Right lobe of liver (tissue), 6 donors: Measurements from ENCODE around the gene WDR83. TPM values are rescaled to one million over a fixed set of nuclear protein-coding genes. Genes with fewer than 3 reads are reported as not detected.
A peak's percentile ranks its signal among the peaks of the same experiment; 100 is the strongest.

Experiments
- ATAC-seq, 4 donors: fragments of 200-7000 bp; cut with Tn5 transposase; one replicate each; pipeline ENCODE4 v1.9.1; 2020; ENCODE audit warnings: mild to moderate bottlenecking in 4 of 4, moderate library complexity in 4 of 4
- DNase-seq, 3 donors: peaks; one replicate each; pipeline ENCODE4 v3.0.0-alpha.2; 2020
- H3K27ac ChIP-seq, 3 donors: fragments of 200-600 bp; one replicate each; pipeline ENCODE4 v1.8.0; 2022
- H3K27me3 ChIP-seq, 2 donors: fragments of 200-600 bp; one replicate each; pipeline ENCODE4 v1.8.0; 2022
- H3K36me3 ChIP-seq, 4 donors: fragments of 200-600 bp; sonication (generic) in 1 of 4; one replicate each; pipeline versions ENCODE4 v1.5.1 to v1.8.0; 2017 to 2022; ENCODE audit warnings: control low read depth in 1 of 4
- H3K4me1 ChIP-seq, 4 donors: fragments of 200-600 bp; sonication (generic) in 1 of 4; one replicate each; pipeline versions ENCODE4 v1.5.1 to v1.8.0; 2017 to 2022; ENCODE audit warnings: control low read depth in 1 of 4
- H3K4me3 ChIP-seq, 3 donors: fragments of 200-600 bp; one replicate each; pipeline ENCODE4 v1.8.0; 2022
- H3K9me3 ChIP-seq, 4 donors: fragments of 200-600 bp; sonication (generic) in 1 of 4; one replicate each; pipeline versions ENCODE4 v1.5.1 to v1.8.0; 2017 to 2022; ENCODE audit warnings: control low read depth in 1 of 4
- CTCF ChIP-seq, 4 donors: fragments of 200-600 bp in 3 of 4; fragments of 450-650 bp in 1 of 4; IDR thresholded peaks; one replicate each; pipeline versions ENCODE4 v1.5.1 to v1.8.0; 2016 to 2022; ENCODE audit warnings: antibody characterized with exemption in 4 of 4, mild to moderate bottlenecking in 2 of 4
- POLR2A ChIP-seq: fragments of 450-650 bp; IDR thresholded peaks from one replicate; pipeline ENCODE4 v1.6.1; 2017; ENCODE audit warnings: antibody characterized with exemption, mild to moderate bottlenecking
- WGBS: methylation state at CpG from one replicate; pipeline ENCODE4 v1.1.6; 2018; ENCODE audit warnings: low coverage, low lambda C conversion rate; ENCODE audit not compliant: insufficient coverage; ENCODE audit errors: missing lambda C conversion rate; 5-methylcytosine and 5-hydroxymethylcytosine counted together
- intact Hi-C, 2 donors: fragments of 100-400 bp; cut with DNase I; formaldehyde crosslinking; loops; one replicate each; pipeline versions ENCODE4 v1.11.2 to v1.14.1; 2022
- total RNA-seq, 6 experiments: library from RNA; depleted of rRNA in 2 of 6; stranded (reverse); fragments of >200 nt in 2 of 6; fragmentation: NEBNext Ultra II Directional in 3 of 6; extraction: Animal tissue kit (Norgen Biotek cat#: 25700) in 3 of 6; gene quantifications; one replicate each; pipeline versions ENCODE4 v1.1.0 to v1.2.4, GENCODE V29; 2016 to 2023
- donor health status: DM: no; HTN: yes; CAD: no.
- donor health status: DM: no; HTN: no; CAD: no.
- donor health status: DM: no; HTN: no; CAD: no.
- donor health status: DM: no; HTN: yes; CAD: no.
- donor health status: DM: no; HTN: yes; CAD: no.

Gene WDR83
- total RNA-seq, 6 experiments from 2014 or later = 2.5 to 6.2 (median 4.2) TPM

GRCh38 chr19:12681074-12681987 lies 14.7 kb downstream of the WDR83 start, which contains the start of gene DHPS:
TSS of gene DHPS (minus strand) at chr19:12681880. CDS start at chr19:12681766, 114 bp downstream.
- 0% methylated on average over 39 of the region's 68 CpGs for WGBS
- Histone ChIP-seq H3K4me1 (peaks cover 0 to 19% (median 0%) of the 10 kb centered on the region in 4 donors), H3K36me3 (peaks cover 0 to 29% (median 14%) of the 10 kb centered on the region in 4 donors), H3K27me3 (no peaks in the 10 kb centered on the region), H3K27ac (peak within 1 kb of the TSS; percentile 77 to 93 (median 85)), H3K9me3 (no peaks in the 10 kb centered on the region), H3K4me3 (peak within 1 kb of the TSS; percentile 85 to 97 (median 94))
- intact Hi-C loops = no loop called here
- ATAC-seq (peak; percentile 78 to 87 (median 84)), DNase-seq (peak; percentile 88 to 95 (median 93))
- TF ChIP-seq CTCF (IDR thresholded peaks at IDR 0.05) (no peak), POLR2A (peak; percentile 66)

DNA sequence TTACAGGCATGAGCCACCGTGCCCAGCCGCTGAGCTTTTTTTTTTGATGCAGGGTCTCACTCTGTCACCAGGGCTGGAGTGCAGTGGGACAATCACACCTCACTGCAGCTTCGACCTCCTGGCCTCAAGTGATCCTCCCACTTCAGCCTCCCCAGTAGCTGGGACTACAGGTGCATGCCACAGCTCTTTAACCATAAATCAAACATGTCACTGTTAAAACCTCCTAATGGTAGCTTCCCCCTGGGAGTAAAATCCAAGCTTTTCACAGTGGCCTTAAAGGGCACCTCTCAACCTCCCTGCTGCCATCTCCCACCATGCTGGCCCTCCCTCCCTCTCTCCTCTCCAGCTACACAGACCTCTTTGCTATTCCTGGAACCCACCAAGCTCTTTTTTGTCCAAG lies 19.2 kb downstream of the WDR83 start:
- DNase-seq = no peak
- 84% methylated on average over 3 of the region's 3 CpGs for WGBS
- H3K4me3 ChIP-seq = no peak overlapping the region

DNA sequence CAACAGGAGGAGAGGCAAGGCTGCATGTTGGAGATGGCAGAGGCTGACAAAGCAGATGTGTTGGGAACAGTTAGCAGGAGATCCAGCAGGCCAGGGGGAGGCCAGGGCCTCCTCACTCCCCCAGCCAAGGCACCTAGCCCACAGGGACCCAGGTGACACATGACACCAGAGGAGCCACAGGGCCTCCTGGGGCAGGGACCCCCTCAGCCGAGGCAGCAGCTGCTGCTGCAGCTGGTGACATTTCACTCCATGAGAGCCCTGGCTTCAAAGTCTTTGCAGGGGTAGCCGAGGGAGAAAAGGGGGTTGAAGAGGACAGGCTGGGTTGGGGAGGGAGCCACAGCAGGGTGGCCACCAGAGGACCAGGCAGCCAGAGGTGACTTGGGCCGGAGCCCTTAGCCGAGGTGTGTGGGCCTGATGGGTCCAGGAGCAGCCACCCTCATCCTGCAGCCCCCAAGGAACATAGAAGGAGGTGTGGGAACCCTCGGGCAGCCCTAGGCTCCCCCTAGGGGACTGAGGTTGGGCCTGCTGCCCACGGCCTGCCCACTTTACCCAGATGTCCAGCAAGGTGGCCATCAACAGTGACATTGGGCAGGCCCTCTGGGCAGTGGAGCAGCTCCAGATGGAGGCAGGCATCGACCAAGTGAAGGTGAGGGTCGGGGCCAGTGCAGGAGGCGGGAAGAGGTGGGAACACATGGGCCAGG lies 21.0 kb downstream of the WDR83 start, which contains the start of gene GNG14:
Gene GNG14, plus strand, starts transcription at position 503 of the 701 bp plus-strand sequence. Its CDS starts 51 bp downstream, at position 554.
- TF ChIP-seq CTCF (IDR thresholded peaks at IDR 0.05) (no peak), POLR2A (no peak)

More for the DNA sequence above, 19.2 kb downstream of the WDR83 start:
- no peak for ATAC-seq
- intact Hi-C loops = no loop called here
- H3K4me1 ChIP-seq = no peaks in the 10 kb centered on the region
- TF ChIP-seq CTCF (IDR thresholded peaks at IDR 0.05) (no peak), POLR2A (no peak)
- H3K27me3 ChIP-seq = no peaks in the 10 kb centered on the region
- H3K36me3 ChIP-seq = no peaks in the 10 kb centered on the region
- no peak overlapping the region for H3K27ac ChIP-seq
- H3K9me3 ChIP-seq = no peaks in the 10 kb centered on the region

DNA sequence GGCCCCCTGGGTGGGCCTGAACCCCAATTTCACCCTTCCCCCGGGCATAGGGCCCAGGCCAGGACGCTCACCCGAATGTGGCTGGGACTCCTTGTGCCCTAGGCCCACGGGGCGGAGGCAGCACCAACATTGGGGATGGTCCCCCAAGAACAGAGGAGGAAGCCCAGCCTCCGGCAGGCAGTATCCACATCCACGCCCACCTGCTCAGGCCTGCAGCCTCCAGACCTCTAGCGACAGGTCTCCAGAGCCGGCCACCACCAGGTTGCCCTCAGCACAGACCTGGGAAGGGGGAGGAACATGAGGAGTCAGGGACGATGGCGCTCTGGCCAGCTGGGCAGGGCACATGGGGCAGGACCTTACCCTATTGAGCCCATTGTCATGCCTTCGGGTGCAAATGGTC lies 22.4 kb downstream of the WDR83 start:
- Histone ChIP-seq H3K27me3 (no peaks in the 10 kb centered on the region), H3K27ac (no peak overlapping the region), H3K4me3 (no peak overlapping the region), H3K9me3 (no peaks in the 10 kb centered on the region), H3K36me3 (no peaks in the 10 kb centered on the region), H3K4me1 (no peaks in the 10 kb centered on the region)
- WGBS = no CpG with 5 or more reads among the region's 12 CpGs
- ATAC-seq = peak in 1 of 4 donors; percentile 7
- intact Hi-C loops = no loop called here
- no peak for DNase-seq
- TF ChIP-seq POLR2A = no peak
- TF ChIP-seq CTCF (IDR thresholded peaks at IDR 0.05) = no peak

More for the DNA sequence above, 21.0 kb downstream of the WDR83 start, which contains the start of gene GNG14:
- WGBS = 100% methylated on average over 2 of the region's 9 CpGs
- H3K9me3 ChIP-seq = no peaks in the 10 kb centered on the region
- ATAC-seq (peak in 1 of 4 donors; percentile 15), DNase-seq (no peak)
- H3K36me3 ChIP-seq = no peaks in the 10 kb centered on the region
- no peak within 1 kb of the TSS for H3K4me3 ChIP-seq
- no peaks in the 10 kb centered on the region for H3K27me3 ChIP-seq
- no peaks in the 10 kb centered on the region for H3K4me1 ChIP-seq
- intact Hi-C loops = no loop called here
- H3K27ac ChIP-seq = no peak within 1 kb of the TSS
